Measurements from ENCODE around the gene WNK4. TPM values are rescaled to one million over a fixed set of nuclear protein-coding genes. Genes with fewer than 3 reads are reported as not detected.

WNK4 gene
- total RNA-seq, 1 experiment from 2014 or later, result 1.5 TPM

GRCh38 chr17:42748908-42749798 lies 31.3 kb upstream of the WNK4 start:
- ATAC-seq (no peak), DNase-seq (ENCODE audit: low spot score) (no peak)
- Mint-ChIP-seq H3K36me3 (no peaks in the 10 kb centered on the region), H3K9me3 (peaks cover 6% of the 10 kb centered on the region), H3K4me1 (peaks cover 19% of the 10 kb centered on the region), H3K27me3 (ENCODE audit: low read depth) (peaks cover 38% of the 10 kb centered on the region), H3K27ac (no peak overlapping the region), H3K4me3 (no peak overlapping the region)
- TF ChIP-seq, protein P1, sequence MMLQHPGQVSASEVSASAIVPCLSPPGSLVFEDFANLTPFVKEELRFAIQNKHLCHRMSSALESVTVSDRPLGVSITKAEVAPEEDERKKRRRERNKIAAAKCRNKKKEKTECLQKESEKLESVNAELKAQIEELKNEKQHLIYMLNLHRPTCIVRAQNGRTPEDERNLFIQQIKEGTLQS (CRISPR knock-in tag; conservative IDR thresholded peaks at IDR 0.05), result no peak
- TF ChIP-seq, protein P2, sequence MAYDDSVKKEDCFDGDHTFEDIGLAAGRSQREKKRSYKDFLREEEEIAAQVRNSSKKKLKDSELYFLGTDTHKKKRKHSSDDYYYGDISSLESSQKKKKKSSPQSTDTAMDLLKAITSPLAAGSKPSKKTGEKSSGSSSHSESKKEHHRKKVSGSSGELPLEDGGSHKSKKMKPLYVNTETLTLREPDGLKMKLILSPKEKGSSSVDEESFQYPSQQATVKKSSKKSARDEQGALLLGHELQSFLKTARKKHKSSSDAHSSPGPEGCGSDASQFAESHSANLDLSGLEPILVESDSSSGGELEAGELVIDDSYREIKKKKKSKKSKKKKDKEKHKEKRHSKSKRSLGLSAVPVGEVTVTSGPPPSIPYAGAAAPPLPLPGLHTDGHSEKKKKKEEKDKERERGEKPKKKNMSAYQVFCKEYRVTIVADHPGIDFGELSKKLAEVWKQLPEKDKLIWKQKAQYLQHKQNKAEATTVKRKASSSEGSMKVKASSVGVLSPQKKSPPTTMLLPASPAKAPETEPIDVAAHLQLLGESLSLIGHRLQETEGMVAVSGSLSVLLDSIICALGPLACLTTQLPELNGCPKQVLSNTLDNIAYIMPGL (CRISPR knock-in tag; IDR thresholded peaks at IDR 0.05), result no peak
- TF ChIP-seq JAZF1 (CRISPR knock-in tag; IDR thresholded peaks at IDR 0.05) (no peak), CREB1 (CRISPR knock-in tag; IDR thresholded peaks at IDR 0.05) (no peak), SP1 (CRISPR knock-in tag; conservative IDR thresholded peaks at IDR 0.05) (no peak), JUN (CRISPR knock-in tag; IDR thresholded peaks at IDR 0.05) (no peak), ZNF425 (CRISPR knock-in tag; conservative IDR thresholded peaks at IDR 0.05) (no peak), HMGA2 (CRISPR knock-in tag; IDR thresholded peaks at IDR 0.05) (no peak), E2F1 (CRISPR knock-in tag; IDR thresholded peaks at IDR 0.05) (no peak), TEAD4 (CRISPR knock-in tag; IDR thresholded peaks at IDR 0.05) (no peak), GRHL2 (CRISPR knock-in tag; IDR thresholded peaks at IDR 0.05; ENCODE audit: insufficient replicate concordance, severe bottlenecking) (no peak), ZNF138 (CRISPR knock-in tag; conservative IDR thresholded peaks at IDR 0.05) (no peak), ZBTB43 (CRISPR knock-in tag; IDR thresholded peaks at IDR 0.05) (no peak)
- TF ChIP-seq, protein P3, sequence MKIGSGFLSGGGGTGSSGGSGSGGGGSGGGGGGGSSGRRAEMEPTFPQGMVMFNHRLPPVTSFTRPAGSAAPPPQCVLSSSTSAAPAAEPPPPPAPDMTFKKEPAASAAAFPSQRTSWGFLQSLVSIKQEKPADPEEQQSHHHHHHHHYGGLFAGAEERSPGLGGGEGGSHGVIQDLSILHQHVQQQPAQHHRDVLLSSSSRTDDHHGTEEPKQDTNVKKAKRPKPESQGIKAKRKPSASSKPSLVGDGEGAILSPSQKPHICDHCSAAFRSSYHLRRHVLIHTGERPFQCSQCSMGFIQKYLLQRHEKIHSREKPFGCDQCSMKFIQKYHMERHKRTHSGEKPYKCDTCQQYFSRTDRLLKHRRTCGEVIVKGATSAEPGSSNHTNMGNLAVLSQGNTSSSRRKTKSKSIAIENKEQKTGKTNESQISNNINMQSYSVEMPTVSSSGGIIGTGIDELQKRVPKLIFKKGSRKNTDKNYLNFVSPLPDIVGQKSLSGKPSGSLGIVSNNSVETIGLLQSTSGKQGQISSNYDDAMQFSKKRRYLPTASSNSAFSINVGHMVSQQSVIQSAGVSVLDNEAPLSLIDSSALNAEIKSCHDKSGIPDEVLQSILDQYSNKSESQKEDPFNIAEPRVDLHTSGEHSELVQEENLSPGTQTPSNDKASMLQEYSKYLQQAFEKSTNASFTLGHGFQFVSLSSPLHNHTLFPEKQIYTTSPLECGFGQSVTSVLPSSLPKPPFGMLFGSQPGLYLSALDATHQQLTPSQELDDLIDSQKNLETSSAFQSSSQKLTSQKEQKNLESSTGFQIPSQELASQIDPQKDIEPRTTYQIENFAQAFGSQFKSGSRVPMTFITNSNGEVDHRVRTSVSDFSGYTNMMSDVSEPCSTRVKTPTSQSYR (CRISPR knock-in tag; IDR thresholded peaks at IDR 0.05), result no peak
- ChIA-PET POLR2A (interaction anchor here (0.6 to 1.4 kb wide), 4 partner anchors 14 to 629 kb away, joined by 3 to 6 read pairs (median 5); no protein-coding TSS in a partner anchor), CTCF (interaction anchor here (1.3 to 8.0 kb wide), 5 partner anchors 12 to 75 kb away, joined by 3 to 117 read pairs (median 4); partner anchors contain the start of genes BECN1 and RAMP2)
